WTC11 (cell line): ENCODE data around the gene SUPT5H. TPM values are rescaled to one million over a fixed set of nuclear protein-coding genes. Genes with fewer than 3 reads are reported as not detected.

Source experiments
- ATAC-seq: fragments of 200-7000 bp; cut with Tn5 transposase; 2 replicates; pipeline ENCODE4 v1.10.0; 2021; ENCODE audit warnings: mild to moderate bottlenecking, moderate library complexity
- CTCF ChIA-PET: fragments of 300-600 bp; sonication (Branson Sonifier 250); formaldehyde crosslinking; loops from one replicate; lab custom pipeline; 2021; ENCODE audit warnings: antibody characterized with exemption; lab: Charles Lee
- POLR2A ChIA-PET: fragments of 350-600 bp; sonication (Branson Sonifier 250); formaldehyde crosslinking; loops from one replicate; lab custom pipeline; 2021; ENCODE audit warnings: antibody characterized with exemption; lab: Charles Lee
- DNase-seq: peaks from one replicate; pipeline ENCODE4 v3.0.0; 2021; ENCODE audit warnings: low spot score
- H3K27ac Mint-ChIP-seq: 2 replicates; pipeline ENCODE4 v1.8.0; 2021; ENCODE audit warnings: mixed read lengths
- H3K27me3 Mint-ChIP-seq: 2 replicates; pipeline ENCODE4 v1.8.0; 2021; ENCODE audit warnings: low read depth, mild to moderate bottlenecking, moderate library complexity, mixed read lengths
- H3K36me3 Mint-ChIP-seq: 2 replicates; pipeline ENCODE4 v1.8.0; 2021; ENCODE audit warnings: mixed read lengths
- H3K4me1 Mint-ChIP-seq: 2 replicates; pipeline ENCODE4 v1.8.0; 2022; ENCODE audit warnings: mixed read lengths
- H3K4me3 Mint-ChIP-seq: 2 replicates; pipeline ENCODE4 v1.8.0; 2021; ENCODE audit warnings: mild to moderate bottlenecking, moderate library complexity, mixed read lengths
- H3K9me3 Mint-ChIP-seq: 2 replicates; pipeline ENCODE4 v1.8.0; 2021; ENCODE audit warnings: mixed read lengths
- ATF1 ChIP-seq: sonication (generic); formaldehyde crosslinking; IDR thresholded peaks from 2 replicates; pipeline ENCODE4 v1.8.1; 2023; ENCODE audit warnings: mild to moderate bottlenecking, moderate library complexity, missing genetic modification reagents
- CREM ChIP-seq: sonication (generic); formaldehyde crosslinking; IDR thresholded peaks from 2 replicates; pipeline ENCODE4 v1.8.1; 2022; ENCODE audit warnings: mild to moderate bottlenecking, missing genetic modification reagents, moderate library complexity
- ELF4 ChIP-seq: sonication (generic); formaldehyde crosslinking; IDR thresholded peaks from 2 replicates; pipeline ENCODE4 v1.8.1; 2022; ENCODE audit warnings: low read depth, mild to moderate bottlenecking, moderate library complexity, missing genetic modification reagents
- EMX1 ChIP-seq: fragments of 250-450 bp; sonication (Bioruptor Pico); IDR thresholded peaks from 2 replicates; pipeline ENCODE4 v1.8.0; 2021; ENCODE audit warnings: mild to moderate bottlenecking
- ETV6 ChIP-seq: sonication (generic); formaldehyde crosslinking; IDR thresholded peaks from 2 replicates; pipeline ENCODE4 v1.8.1; 2022; ENCODE audit warnings: mild to moderate bottlenecking, missing genetic modification reagents
- FOXJ3 ChIP-seq: sonication (generic); formaldehyde crosslinking; IDR thresholded peaks from 2 replicates; pipeline ENCODE4 v1.9.0; 2021; ENCODE audit warnings: missing genetic modification reagents, mild to moderate bottlenecking, borderline replicate concordance
- FOXK1 ChIP-seq: sonication (generic); formaldehyde crosslinking; IDR thresholded peaks from 2 replicates; pipeline ENCODE4 v1.8.0; 2022; ENCODE audit warnings: mild to moderate bottlenecking, moderate library complexity, missing genetic modification reagents
- FOXP1 ChIP-seq: sonication (generic); formaldehyde crosslinking; IDR thresholded peaks from 2 replicates; pipeline ENCODE4 v1.8.0; 2022; ENCODE audit warnings: missing genetic modification reagents, mild to moderate bottlenecking, moderate library complexity, borderline replicate concordance
- MYBL2 ChIP-seq: sonication (generic); formaldehyde crosslinking; IDR thresholded peaks from 2 replicates; pipeline ENCODE4 v1.8.1; 2023; ENCODE audit warnings: mild to moderate bottlenecking, moderate library complexity, missing genetic modification reagents
- NFE2L1 ChIP-seq: sonication (generic); formaldehyde crosslinking; IDR thresholded peaks from 2 replicates; pipeline ENCODE4 v1.8.1; 2023; ENCODE audit warnings: missing genetic modification reagents
- RELA ChIP-seq: sonication (generic); formaldehyde crosslinking; IDR thresholded peaks from 2 replicates; pipeline ENCODE4 v1.8.1; 2022; ENCODE audit warnings: missing genetic modification reagents, mild to moderate bottlenecking, borderline replicate concordance
- SP1 ChIP-seq: sonication (generic); formaldehyde crosslinking; conservative IDR thresholded peaks from 2 replicates; pipeline ENCODE4 v1.8.1; 2022; ENCODE audit warnings: missing genetic modification reagents
- TCF7 ChIP-seq: sonication (generic); formaldehyde crosslinking; IDR thresholded peaks from 2 replicates; pipeline ENCODE4 v1.8.0; 2022; ENCODE audit warnings: mild to moderate bottlenecking, low read depth, missing genetic modification reagents, moderate library complexity
- TP53 ChIP-seq: sonication (generic); formaldehyde crosslinking; IDR thresholded peaks from 2 replicates; pipeline ENCODE4 v1.8.1; 2023; ENCODE audit warnings: mild to moderate bottlenecking, missing genetic modification reagents
- ZBTB21 ChIP-seq: sonication (generic); formaldehyde crosslinking; IDR thresholded peaks from 2 replicates; pipeline ENCODE4 v1.8.1; 2023; ENCODE audit warnings: mild to moderate bottlenecking, missing genetic modification reagents, borderline replicate concordance
- ZNF138 ChIP-seq: sonication (generic); formaldehyde crosslinking; conservative IDR thresholded peaks from 2 replicates; pipeline ENCODE4 v1.8.1; 2022; ENCODE audit warnings: mild to moderate bottlenecking, moderate library complexity, missing genetic modification reagents
- ZNF263 ChIP-seq: sonication (generic); formaldehyde crosslinking; IDR thresholded peaks from 2 replicates; pipeline ENCODE4 v1.8.1; 2022; ENCODE audit warnings: low read depth, mild to moderate bottlenecking, moderate library complexity, missing genetic modification reagents
- ZNF423 ChIP-seq: fragments of 250-450 bp; sonication (Bioruptor Pico); IDR thresholded peaks from 2 replicates; pipeline ENCODE4 v2.1.2; 2022; ENCODE audit warnings: mild to moderate bottlenecking, moderate library complexity
- total RNA-seq: library from RNA; stranded (reverse); gene quantifications from 3 replicates; pipeline ENCODE4 v1.2.3, GENCODE V29; 2021
- TF ChIP-seq, protein P1 (sequence below): sonication (generic); formaldehyde crosslinking; IDR thresholded peaks from 2 replicates; pipeline ENCODE4 v1.8.1; 2023; ENCODE audit warnings: mild to moderate bottlenecking, missing genetic modification reagents, moderate library complexity
- TF ChIP-seq, protein P2 (sequence below): sonication (generic); formaldehyde crosslinking; IDR thresholded peaks from 2 replicates; pipeline ENCODE4 v1.8.0; 2023; ENCODE audit warnings: mild to moderate bottlenecking, missing genetic modification reagents
- TF ChIP-seq, protein P3 (sequence below): sonication (generic); formaldehyde crosslinking; IDR thresholded peaks from 2 replicates; pipeline ENCODE4 v1.8.1; 2022; ENCODE audit warnings: low read depth, missing genetic modification reagents, borderline replicate concordance
- TF ChIP-seq, protein P4 (sequence below): sonication (generic); formaldehyde crosslinking; IDR thresholded peaks from 2 replicates; pipeline ENCODE4 v1.8.1; 2022; ENCODE audit warnings: mild to moderate bottlenecking, moderate library complexity, missing genetic modification reagents

The SUPT5H gene
- total RNA-seq, 1 experiment from 2014 or later = 135 TPM

DNA sequence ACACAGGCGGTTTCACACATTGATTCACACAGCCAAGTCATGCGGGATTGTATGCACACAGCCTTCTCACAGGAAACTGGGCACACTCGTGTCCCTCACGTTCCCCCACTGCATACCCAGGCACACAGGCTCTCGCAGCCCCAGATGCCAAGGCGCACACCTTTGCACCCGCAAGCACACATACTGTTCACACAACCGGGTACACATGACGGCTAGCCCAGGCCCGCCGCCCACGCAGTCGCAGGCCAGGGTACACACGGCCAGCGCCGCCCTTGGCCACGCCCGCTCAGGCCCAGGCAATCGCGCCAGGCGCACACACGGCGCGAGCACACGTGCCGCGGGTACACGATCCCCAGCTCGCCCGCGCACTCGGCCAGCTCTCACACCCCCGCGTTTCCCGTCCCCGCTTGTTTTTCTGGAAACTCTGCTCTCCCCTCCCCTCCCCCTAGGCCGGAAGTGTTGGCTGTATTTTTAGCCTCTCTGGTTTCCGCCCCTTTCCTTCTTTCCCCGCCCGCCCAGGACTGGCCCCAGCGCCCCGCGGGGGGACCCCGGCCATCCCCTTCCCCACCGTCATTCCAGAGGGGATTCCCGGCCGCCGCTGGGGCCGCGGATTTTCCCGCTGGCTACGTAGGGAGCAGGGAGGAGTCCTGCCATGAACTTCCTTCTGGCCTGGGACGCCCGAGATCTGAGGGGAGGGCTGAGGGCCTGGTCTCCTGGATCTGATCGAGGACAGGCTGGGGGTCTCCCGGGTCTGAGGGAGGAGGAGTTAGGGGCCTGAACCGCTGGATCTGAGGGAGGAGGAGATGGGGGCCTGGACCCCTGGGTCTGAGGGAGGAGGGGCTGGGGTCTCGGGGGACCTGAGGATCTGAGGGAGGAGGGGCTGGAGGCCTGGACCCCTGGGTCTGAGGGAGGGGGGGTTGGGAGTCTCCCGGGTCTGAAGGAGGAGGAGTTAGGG, 42.8 kb upstream of the SUPT5H start (continued):
- TF ChIP-seq, protein P1, sequence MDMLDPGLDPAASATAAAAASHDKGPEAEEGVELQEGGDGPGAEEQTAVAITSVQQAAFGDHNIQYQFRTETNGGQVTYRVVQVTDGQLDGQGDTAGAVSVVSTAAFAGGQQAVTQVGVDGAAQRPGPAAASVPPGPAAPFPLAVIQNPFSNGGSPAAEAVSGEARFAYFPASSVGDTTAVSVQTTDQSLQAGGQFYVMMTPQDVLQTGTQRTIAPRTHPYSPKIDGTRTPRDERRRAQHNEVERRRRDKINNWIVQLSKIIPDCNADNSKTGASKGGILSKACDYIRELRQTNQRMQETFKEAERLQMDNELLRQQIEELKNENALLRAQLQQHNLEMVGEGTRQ = peak; percentile 28; the same call in 1 of the 2 replicates
- TF ChIP-seq SP1 (CRISPR knock-in tag) = peak; percentile 75
- TF ChIP-seq CREM (CRISPR knock-in tag) = 0 out of 2 replicates have a peak, but pooled peaks have one; percentile 26
- TF ChIP-seq ATF1 (CRISPR knock-in tag) = peak; percentile 47; the same call in 1 of the 2 replicates
- no peak for TF ChIP-seq ZNF138
- no peak for TF ChIP-seq ELF4 (CRISPR knock-in tag)
- TF ChIP-seq, protein P2, sequence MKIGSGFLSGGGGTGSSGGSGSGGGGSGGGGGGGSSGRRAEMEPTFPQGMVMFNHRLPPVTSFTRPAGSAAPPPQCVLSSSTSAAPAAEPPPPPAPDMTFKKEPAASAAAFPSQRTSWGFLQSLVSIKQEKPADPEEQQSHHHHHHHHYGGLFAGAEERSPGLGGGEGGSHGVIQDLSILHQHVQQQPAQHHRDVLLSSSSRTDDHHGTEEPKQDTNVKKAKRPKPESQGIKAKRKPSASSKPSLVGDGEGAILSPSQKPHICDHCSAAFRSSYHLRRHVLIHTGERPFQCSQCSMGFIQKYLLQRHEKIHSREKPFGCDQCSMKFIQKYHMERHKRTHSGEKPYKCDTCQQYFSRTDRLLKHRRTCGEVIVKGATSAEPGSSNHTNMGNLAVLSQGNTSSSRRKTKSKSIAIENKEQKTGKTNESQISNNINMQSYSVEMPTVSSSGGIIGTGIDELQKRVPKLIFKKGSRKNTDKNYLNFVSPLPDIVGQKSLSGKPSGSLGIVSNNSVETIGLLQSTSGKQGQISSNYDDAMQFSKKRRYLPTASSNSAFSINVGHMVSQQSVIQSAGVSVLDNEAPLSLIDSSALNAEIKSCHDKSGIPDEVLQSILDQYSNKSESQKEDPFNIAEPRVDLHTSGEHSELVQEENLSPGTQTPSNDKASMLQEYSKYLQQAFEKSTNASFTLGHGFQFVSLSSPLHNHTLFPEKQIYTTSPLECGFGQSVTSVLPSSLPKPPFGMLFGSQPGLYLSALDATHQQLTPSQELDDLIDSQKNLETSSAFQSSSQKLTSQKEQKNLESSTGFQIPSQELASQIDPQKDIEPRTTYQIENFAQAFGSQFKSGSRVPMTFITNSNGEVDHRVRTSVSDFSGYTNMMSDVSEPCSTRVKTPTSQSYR = 0 out of 2 replicates have a peak, but pooled peaks have one; percentile 48
- peak; percentile 78 for TF ChIP-seq ETV6 (CRISPR knock-in tag)
- TF ChIP-seq MYBL2 (CRISPR knock-in tag) = 0 out of 2 replicates have a peak, but pooled peaks have one; percentile 24
- TF ChIP-seq TCF7 = no peak
- TF ChIP-seq, protein P3, sequence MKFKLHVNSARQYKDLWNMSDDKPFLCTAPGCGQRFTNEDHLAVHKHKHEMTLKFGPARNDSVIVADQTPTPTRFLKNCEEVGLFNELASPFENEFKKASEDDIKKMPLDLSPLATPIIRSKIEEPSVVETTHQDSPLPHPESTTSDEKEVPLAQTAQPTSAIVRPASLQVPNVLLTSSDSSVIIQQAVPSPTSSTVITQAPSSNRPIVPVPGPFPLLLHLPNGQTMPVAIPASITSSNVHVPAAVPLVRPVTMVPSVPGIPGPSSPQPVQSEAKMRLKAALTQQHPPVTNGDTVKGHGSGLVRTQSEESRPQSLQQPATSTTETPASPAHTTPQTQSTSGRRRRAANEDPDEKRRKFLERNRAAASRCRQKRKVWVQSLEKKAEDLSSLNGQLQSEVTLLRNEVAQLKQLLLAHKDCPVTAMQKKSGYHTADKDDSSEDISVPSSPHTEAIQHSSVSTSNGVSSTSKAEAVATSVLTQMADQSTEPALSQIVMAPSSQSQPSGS = no peak
- TF ChIP-seq ZNF263 (CRISPR knock-in tag) = no peak
- no peak for TF ChIP-seq TP53 (CRISPR knock-in tag)
- no peak for TF ChIP-seq EMX1
- TF ChIP-seq FOXP1 (CRISPR knock-in tag) = peak; percentile 69; the same call in 1 of the 2 replicates
- peak; percentile 80; the same call in 1 of the 2 replicates for TF ChIP-seq FOXK1 (CRISPR knock-in tag)

DNA sequence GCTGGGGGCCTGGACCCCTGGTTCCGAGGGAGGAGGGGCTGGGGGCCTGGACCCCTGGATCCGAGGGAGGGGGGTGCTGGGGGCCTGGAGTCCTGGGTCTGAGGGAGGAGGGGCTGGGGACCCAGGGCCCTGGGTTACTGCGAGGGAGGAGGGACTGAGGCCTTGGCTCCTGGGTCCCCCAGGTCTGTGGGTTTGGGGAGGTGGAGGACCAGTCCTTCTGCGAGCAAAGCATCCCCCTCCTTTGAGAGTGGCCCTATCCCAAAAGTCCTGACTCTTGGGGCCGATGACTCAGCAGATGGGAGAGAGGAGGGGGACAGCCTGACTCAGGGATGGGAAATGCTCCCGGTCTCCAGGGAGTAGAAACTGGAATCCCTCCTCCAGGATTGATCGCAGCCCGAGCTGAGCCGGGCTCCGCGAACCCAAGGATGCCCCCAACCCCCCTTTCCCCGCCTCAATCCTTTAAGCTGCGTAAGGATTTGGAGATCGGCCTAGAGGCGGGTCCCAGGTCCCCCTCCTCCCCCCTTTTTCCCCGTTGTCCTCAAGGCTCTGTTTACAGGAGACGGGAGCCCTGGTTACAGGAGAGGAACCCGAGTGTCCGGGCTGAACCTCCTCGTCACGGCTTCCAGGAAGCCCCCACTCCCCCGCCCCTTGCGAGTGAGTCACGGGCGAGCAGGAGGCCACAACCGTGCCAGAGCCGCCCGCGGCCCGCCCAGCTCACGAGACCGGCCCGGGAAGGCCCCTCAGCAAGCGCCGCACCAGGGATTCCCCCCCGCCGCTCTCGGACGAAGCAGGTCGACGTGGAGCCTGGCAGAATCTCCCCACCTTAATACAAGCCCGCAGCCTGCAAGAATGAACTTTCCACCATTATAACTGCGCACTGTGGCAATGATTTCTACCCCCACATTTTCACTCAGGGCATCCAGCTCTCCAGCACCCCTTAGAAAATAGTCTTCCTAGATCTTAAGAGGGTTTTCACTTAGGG, 41.8 kb upstream of the SUPT5H start:
- CTCF ChIA-PET = interaction anchor here (0.7 to 1.1 kb wide), 4 partner anchors 61 to 430 kb away, joined by 3 to 4 read pairs (median 4); partner anchors contain the start of genes DYRK1B, NCCRP1 and SAMD4B
- H3K36me3 Mint-ChIP-seq = peaks cover 6% of the 10 kb centered on the region; the same call in 1 of the 2 replicates
- DNase-seq = peak; percentile 75
- TF ChIP-seq RELA (CRISPR knock-in tag) (no peak), ZNF423 (CRISPR knock-in tag) (peak; percentile 88), NFE2L1 (peak; percentile 91), FOXJ3 (CRISPR knock-in tag) (no peak), ZBTB21 (no peak), FOXK1 (CRISPR knock-in tag) (peak; percentile 46; the same call in 1 of the 2 replicates), ZNF263 (CRISPR knock-in tag) (0 out of 2 replicates have a peak, but pooled peaks have one; percentile 38)
- TF ChIP-seq, protein P2 = 0 out of 2 replicates have a peak, but pooled peaks have one; percentile 47
- TF ChIP-seq, protein P4, sequence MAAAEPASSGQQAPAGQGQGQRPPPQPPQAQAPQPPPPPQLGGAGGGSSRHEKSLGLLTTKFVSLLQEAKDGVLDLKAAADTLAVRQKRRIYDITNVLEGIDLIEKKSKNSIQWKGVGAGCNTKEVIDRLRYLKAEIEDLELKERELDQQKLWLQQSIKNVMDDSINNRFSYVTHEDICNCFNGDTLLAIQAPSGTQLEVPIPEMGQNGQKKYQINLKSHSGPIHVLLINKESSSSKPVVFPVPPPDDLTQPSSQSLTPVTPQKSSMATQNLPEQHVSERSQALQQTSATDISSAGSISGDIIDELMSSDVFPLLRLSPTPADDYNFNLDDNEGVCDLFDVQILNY (CRISPR knock-in tag) = peak; percentile 62; the same call in 1 of the 2 replicates

More for the DNA sequence above, 41.8 kb upstream of the SUPT5H start:
- Mint-ChIP-seq H3K9me3 (no peaks in the 10 kb centered on the region), H3K4me3 (peak overlapping the region; percentile 91), H3K27ac (peak overlapping the region; percentile 98), H3K27me3 (no peaks in the 10 kb centered on the region), H3K4me1 (peaks cover 48% of the 10 kb centered on the region)
- ATAC-seq = peak; percentile 25
- POLR2A ChIA-PET = interaction anchor here (0.6 to 3.5 kb wide), 10 partner anchors 8 to 1217 kb away, joined by 3 to 25 read pairs (median 5); partner anchors contain the start of genes MED29, PAF1, PLEKHG2 and RPS16
